GM12891 (cell line): Measurements from ENCODE around the gene ZC3H12C.

Experiments used
- DNase-seq: peaks from one replicate; pipeline ENCODE4 v3.0.0; 2011; ENCODE audit warnings: low spot score; ENCODE audit not compliant: insufficient read length
- FAIRE-seq: peaks from 2 replicates; lab custom pipeline; 2011; peaks lifted over from hg19 to GRCh38; lab: Jason Lieb, UNC
- PAX5 ChIP-seq: IDR thresholded peaks from 2 replicates; pipeline ENCODE4 v1.6.1; 2011; ENCODE audit warnings: low read length, moderate library complexity, mild to moderate bottlenecking; ENCODE audit not compliant: insufficient read depth, severe bottlenecking
- POLR2A ChIP-seq: IDR thresholded peaks from 2 replicates; pipeline ENCODE4 v1.6.1; 2011; ENCODE audit warnings: low read depth, low read length, control low read depth
- POLR2AphosphoS5 ChIP-seq: IDR thresholded peaks from 2 replicates; pipeline ENCODE4 v1.6.1; 2011; ENCODE audit warnings: low read depth, low read length, control low read depth
- POU2F2 ChIP-seq: IDR thresholded peaks from 2 replicates; pipeline ENCODE4 v1.6.1; 2011; ENCODE audit warnings: low read depth, mild to moderate bottlenecking, control low read depth, low read length, moderate library complexity
- SPI1 ChIP-seq: IDR thresholded peaks from 2 replicates; pipeline ENCODE4 v1.6.1; 2011; ENCODE audit warnings: low read depth, low read length, control low read depth
- TAF1 ChIP-seq: IDR thresholded peaks from 2 replicates; pipeline ENCODE4 v1.6.1; 2011; ENCODE audit warnings: low read depth, low read length, control low read depth

ZC3H12C gene

GRCh38 chr11:110121204-110121603, 28.0 kb downstream of the ZC3H12C start:
- DNase-seq (no peak), FAIRE-seq (no peak)
- no peak for TF ChIP-seq POU2F2
- TF ChIP-seq POLR2A, result no peak
- TF ChIP-seq SPI1, result no peak
- TF ChIP-seq PAX5, result no peak
- TF ChIP-seq TAF1, result no peak
- TF ChIP-seq POLR2AphosphoS5, result no peak

- FAIRE-seq, result peak; percentile 38
- DNase-seq, result no peak
- TF ChIP-seq POLR2A (no peak), POLR2AphosphoS5 (no peak), POU2F2 (no peak), TAF1 (no peak), SPI1 (no peak), PAX5 (no peak)
Measured at GRCh38 chr11:110123003-110123402, 29.8 kb downstream of the ZC3H12C start.

- no peak for FAIRE-seq
- TF ChIP-seq TAF1 (no peak), PAX5 (no peak), POLR2AphosphoS5 (no peak), SPI1 (no peak), POU2F2 (no peak), POLR2A (no peak)
Measured at GRCh38 chr11:110124605-110125004, 31.4 kb downstream of the ZC3H12C start.

GRCh38 chr11:110125632-110126031, 32.4 kb downstream of the ZC3H12C start:
- TF ChIP-seq PAX5 (no peak), POU2F2 (no peak), SPI1 (no peak), POLR2A (peak; percentile 20; the same call in 1 of the 2 replicates), TAF1 (no peak)
- DNase-seq, result no peak
- no peak for FAIRE-seq

More at GRCh38 chr11:110124605-110125004, 31.4 kb downstream of the ZC3H12C start:
- no peak for DNase-seq

- no peak for FAIRE-seq
- DNase-seq, result no peak
- TF ChIP-seq TAF1, result no peak
- TF ChIP-seq POLR2AphosphoS5, result no peak
- TF ChIP-seq POLR2A, result no peak
- TF ChIP-seq SPI1, result no peak
- TF ChIP-seq PAX5, result no peak
- no peak for TF ChIP-seq POU2F2
Measured at GRCh38 chr11:110126936-110127335, 33.7 kb downstream of the ZC3H12C start.

- TF ChIP-seq PAX5, result no peak
- FAIRE-seq, result peak; percentile 28
- DNase-seq, result no peak
Measured at GRCh38 chr11:110128161-110128560, 35.0 kb downstream of the ZC3H12C start.

GRCh38 chr11:110130642-110131238, 37.5 kb downstream of the ZC3H12C start:
- DNase-seq (no peak), FAIRE-seq (no peak)
- TF ChIP-seq POU2F2, result no peak
- TF ChIP-seq SPI1, result no peak
- no peak for TF ChIP-seq TAF1
- no peak for TF ChIP-seq POLR2A
- no peak for TF ChIP-seq POLR2AphosphoS5
- TF ChIP-seq PAX5, result no peak

GRCh38 chr11:110131386-110132123, 38.4 kb downstream of the ZC3H12C start:
- peak; percentile 35 for FAIRE-seq
- DNase-seq, result no peak
- TF ChIP-seq POU2F2 (no peak), PAX5 (no peak), POLR2A (no peak), TAF1 (no peak), SPI1 (no peak), POLR2AphosphoS5 (no peak)

GRCh38 chr11:110133160-110133559, 40.0 kb downstream of the ZC3H12C start:
- DNase-seq (no peak), FAIRE-seq (no peak)
- no peak for TF ChIP-seq PAX5
- TF ChIP-seq POLR2AphosphoS5, result no peak
- TF ChIP-seq SPI1, result no peak
- TF ChIP-seq POLR2A, result no peak
- TF ChIP-seq TAF1, result no peak
- TF ChIP-seq POU2F2, result no peak

GRCh38 chr11:110134110-110134509, 40.9 kb downstream of the ZC3H12C start:
- TF ChIP-seq TAF1, result no peak
- TF ChIP-seq SPI1, result no peak
- FAIRE-seq (no peak), DNase-seq (no peak)
